Colonic mucosa (tissue), 4 donors: Measurements from ENCODE around the gene DGKD. TPM values are rescaled to one million over a fixed set of nuclear protein-coding genes. Genes with fewer than 3 reads are reported as not detected.

ENCODE experiments used
- DNase-seq: peaks from one replicate; pipeline ENCODE4 v3.0.0-alpha.2; 2020
- H3K27ac ChIP-seq: fragments of 200-600 bp; one replicate; pipeline ENCODE4 v1.8.0; 2021
- H3K27me3 ChIP-seq: fragments of 200-600 bp; one replicate; pipeline ENCODE4 v1.8.0; 2021
- H3K36me3 ChIP-seq: fragments of 200-600 bp; one replicate; pipeline ENCODE4 v1.8.0; 2021
- H3K4me1 ChIP-seq: fragments of 200-600 bp; one replicate; pipeline ENCODE4 v1.8.0; 2021; ENCODE audit warnings: mild to moderate bottlenecking
- H3K4me3 ChIP-seq: fragments of 200-600 bp; one replicate; pipeline ENCODE4 v1.8.0; 2021
- H3K9ac ChIP-seq, 2 donors: one replicate each; pipeline ENCODE4 v1.7.0; 2013; ENCODE audit warnings: control low read depth in 2 of 2, low read depth in 2 of 2, low read length in 2 of 2
- H3K9me3 ChIP-seq: fragments of 200-600 bp; one replicate; pipeline ENCODE4 v1.8.0; 2021
- intact Hi-C: fragments of 100-400 bp; cut with DNase I; formaldehyde crosslinking; loops from one replicate; pipeline ENCODE4 v1.14.1; 2022
- total RNA-seq, 2 donors: library from RNA; stranded (reverse); fragmentation: NEBNext Ultra II Directional in 1 of 2; extraction: Animal tissue kit (Norgen Biotek cat#: 25700) in 1 of 2; gene quantifications; one replicate each; pipeline ENCODE4 v1.2.1, GENCODE V29; 2021
- TF ChIP-seq, protein P1 (sequence below): fragments of 200-600 bp; IDR thresholded peaks from one replicate; pipeline ENCODE4 v1.8.0; 2022; ENCODE audit warnings: antibody characterized with exemption, mild to moderate bottlenecking
- donor health status: healthy.
- donor health status: DM: no; HTN: no; CAD: no.
- donor health status: DM: no; HTN: no; CAD: no.

Gene DGKD
- total RNA-seq, 2 donors from 2014 or later, result 64.4 to 94.6 TPM

GRCh38 chr2:233352141-233352842 is 2.0 kb upstream of the DGKD start:
- no peaks in the 10 kb centered on the region for H3K27me3 ChIP-seq
- no peaks in the 10 kb centered on the region for H3K36me3 ChIP-seq
- no peaks in the 10 kb centered on the region for H3K9me3 ChIP-seq
- no peak overlapping the region for H3K27ac ChIP-seq
- peaks cover 27% of the 10 kb centered on the region for H3K4me1 ChIP-seq
- no peak overlapping the region for H3K4me3 ChIP-seq
- TF ChIP-seq, protein P1, sequence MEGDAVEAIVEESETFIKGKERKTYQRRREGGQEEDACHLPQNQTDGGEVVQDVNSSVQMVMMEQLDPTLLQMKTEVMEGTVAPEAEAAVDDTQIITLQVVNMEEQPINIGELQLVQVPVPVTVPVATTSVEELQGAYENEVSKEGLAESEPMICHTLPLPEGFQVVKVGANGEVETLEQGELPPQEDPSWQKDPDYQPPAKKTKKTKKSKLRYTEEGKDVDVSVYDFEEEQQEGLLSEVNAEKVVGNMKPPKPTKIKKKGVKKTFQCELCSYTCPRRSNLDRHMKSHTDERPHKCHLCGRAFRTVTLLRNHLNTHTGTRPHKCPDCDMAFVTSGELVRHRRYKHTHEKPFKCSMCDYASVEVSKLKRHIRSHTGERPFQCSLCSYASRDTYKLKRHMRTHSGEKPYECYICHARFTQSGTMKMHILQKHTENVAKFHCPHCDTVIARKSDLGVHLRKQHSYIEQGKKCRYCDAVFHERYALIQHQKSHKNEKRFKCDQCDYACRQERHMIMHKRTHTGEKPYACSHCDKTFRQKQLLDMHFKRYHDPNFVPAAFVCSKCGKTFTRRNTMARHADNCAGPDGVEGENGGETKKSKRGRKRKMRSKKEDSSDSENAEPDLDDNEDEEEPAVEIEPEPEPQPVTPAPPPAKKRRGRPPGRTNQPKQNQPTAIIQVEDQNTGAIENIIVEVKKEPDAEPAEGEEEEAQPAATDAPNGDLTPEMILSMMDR, result no peak
- no peak overlapping the region for H3K9ac ChIP-seq
- intact Hi-C loops, result no loop called here
- no peak for DNase-seq

- Histone ChIP-seq H3K36me3 (no peaks in the 10 kb centered on the region), H3K9me3 (no peaks in the 10 kb centered on the region), H3K4me1 (peaks cover 27% of the 10 kb centered on the region), H3K9ac (peak overlapping the region; percentile 59 to 83), H3K4me3 (peak overlapping the region; percentile 23), H3K27ac (peak overlapping the region; percentile 62), H3K27me3 (no peaks in the 10 kb centered on the region)
- intact Hi-C loops, result no loop called here
- DNase-seq, result no peak
- TF ChIP-seq, protein P1, result no peak
Observed at GRCh38 chr2:233353101-233353768, 1.1 kb upstream of the DGKD start.

DNA sequence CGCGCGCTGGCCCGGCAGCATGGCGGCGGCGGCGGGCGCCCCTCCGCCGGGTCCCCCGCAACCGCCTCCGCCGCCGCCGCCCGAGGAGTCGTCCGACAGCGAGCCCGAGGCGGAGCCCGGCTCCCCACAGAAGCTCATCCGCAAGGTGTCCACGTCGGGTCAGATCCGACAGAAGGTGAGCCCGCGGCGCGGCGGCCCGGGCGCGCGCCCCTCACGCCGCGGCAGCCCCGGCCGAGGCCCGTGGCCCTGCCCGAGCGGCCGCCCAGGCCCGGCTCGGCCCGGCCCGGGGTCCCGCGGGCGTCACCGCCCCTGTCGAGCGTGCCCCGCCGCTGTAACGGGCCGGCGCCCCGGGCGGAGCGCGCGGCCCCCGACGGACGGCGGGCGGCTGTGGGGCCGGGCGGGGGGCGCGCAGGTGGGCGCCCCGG is 218 bp downstream of the DGKD start:
- peaks cover 20% of the 10 kb centered on the region for H3K4me1 ChIP-seq
- no peak overlapping the region for H3K27ac ChIP-seq
- H3K4me3 ChIP-seq, result peak overlapping the region; percentile 57
- TF ChIP-seq, protein P1, result no peak
- no peak for DNase-seq
- H3K9me3 ChIP-seq, result no peaks in the 10 kb centered on the region
- intact Hi-C loops, result no loop called here
- H3K36me3 ChIP-seq, result no peaks in the 10 kb centered on the region
- peak overlapping the region in 1 of 2 donors; percentile 87 for H3K9ac ChIP-seq
- H3K27me3 ChIP-seq, result no peaks in the 10 kb centered on the region

DNA sequence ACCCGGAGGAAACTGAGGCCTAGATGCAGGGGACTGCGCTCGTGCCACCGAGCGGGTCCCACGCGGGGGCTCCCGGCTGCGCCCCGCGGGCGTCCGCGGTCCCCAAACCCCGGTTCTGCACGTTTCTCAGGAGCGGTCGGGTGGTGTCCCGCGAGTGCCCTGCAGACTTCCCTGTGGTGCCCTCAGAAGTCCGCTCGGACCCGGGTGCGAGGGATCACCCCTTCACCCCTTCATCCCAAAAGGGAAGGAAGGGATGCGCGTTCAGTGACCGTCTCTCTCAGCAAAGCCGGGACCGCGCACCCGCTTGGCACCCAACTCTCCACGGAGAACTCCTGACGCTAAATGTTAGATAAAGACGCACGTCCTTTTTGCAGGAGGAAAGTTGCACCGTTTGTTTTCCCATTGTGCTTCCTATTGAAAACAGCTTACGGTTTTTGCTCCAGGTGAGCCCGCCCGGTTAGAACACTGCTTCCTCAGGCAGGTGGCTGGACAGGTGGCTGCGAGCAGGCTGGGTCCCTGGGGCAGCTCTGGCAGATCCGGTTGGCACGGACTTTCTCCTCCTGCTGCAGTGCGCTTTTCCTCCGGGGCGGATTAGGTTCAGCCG is 779 bp downstream of the DGKD start:
- intact Hi-C loops, result loop anchor here (5.0 kb wide), 1 partner anchor 92 kb away; no protein-coding TSS in a partner anchor
- Histone ChIP-seq H3K9ac (peak overlapping the region; percentile 72 to 84), H3K4me3 (peak overlapping the region; percentile 57), H3K27me3 (no peaks in the 10 kb centered on the region), H3K9me3 (no peaks in the 10 kb centered on the region), H3K27ac (no peak overlapping the region), H3K36me3 (no peaks in the 10 kb centered on the region), H3K4me1 (peaks cover 14% of the 10 kb centered on the region)
- TF ChIP-seq, protein P1, result no peak
- peak; percentile 58 for DNase-seq

GRCh38 chr2:233355916-233356315 is 1.6 kb downstream of the DGKD start:
- H3K4me3 ChIP-seq, result no peak overlapping the region

More at GRCh38 chr2:233355916-233356315, 1.6 kb downstream of the DGKD start:
- Histone ChIP-seq H3K9me3 (no peaks in the 10 kb centered on the region), H3K36me3 (no peaks in the 10 kb centered on the region), H3K9ac (no peak overlapping the region), H3K27me3 (no peaks in the 10 kb centered on the region), H3K4me1 (peaks cover 9% of the 10 kb centered on the region), H3K27ac (no peak overlapping the region)
- TF ChIP-seq, protein P1, result no peak
- intact Hi-C loops, result loop anchor here (5.0 kb wide), 1 partner anchor 91 kb away; no protein-coding TSS in a partner anchor
- no peak for DNase-seq
